ENCODE results near the gene C10orf53. TPM values are rescaled to one million over a fixed set of nuclear protein-coding genes. Genes with fewer than 3 reads are reported as not detected.
"Not testable (repeated sequence)": the region's sequence is repeated elsewhere in the genome, so short reads cannot be mapped to it uniquely, and the experiment has no call there.

C10orf53 gene
- total RNA-seq, 2 experiments from 2014 or later: not detected

DNA sequence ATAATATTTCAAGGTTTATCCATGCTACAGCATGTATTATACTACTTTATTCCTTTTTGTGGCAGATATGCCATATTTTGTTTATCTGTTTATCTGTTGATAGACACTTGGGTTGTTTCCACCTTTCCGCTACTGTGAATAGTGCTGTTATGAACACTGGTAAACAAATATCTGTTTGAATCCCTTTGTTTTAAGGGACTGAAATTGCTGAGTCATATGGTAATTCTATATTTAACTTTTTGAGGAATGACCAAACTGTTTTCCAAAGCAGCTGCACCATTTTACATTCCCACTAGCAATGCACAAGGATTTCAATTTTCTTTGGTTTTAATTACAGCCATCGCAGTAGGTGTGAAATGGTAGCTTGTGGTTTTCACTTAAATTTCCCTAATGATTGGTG lies 3.4 kb downstream of the C10orf53 start:
- CTCF ChIA-PET: no interaction called here

GRCh38 chr10:49686651-49687050 lies 7.2 kb downstream of the C10orf53 start:
- POLR2A ChIA-PET: no interaction called here
- CTCF ChIA-PET: no interaction called here

More for the DNA sequence above, 3.4 kb downstream of the C10orf53 start:
- POLR2A ChIA-PET: no interaction called here

GRCh38 chr10:49688261-49688846 lies 8.9 kb downstream of the C10orf53 start:
- CTCF ChIA-PET: no interaction called here
- POLR2A ChIA-PET: no interaction called here

DNA sequence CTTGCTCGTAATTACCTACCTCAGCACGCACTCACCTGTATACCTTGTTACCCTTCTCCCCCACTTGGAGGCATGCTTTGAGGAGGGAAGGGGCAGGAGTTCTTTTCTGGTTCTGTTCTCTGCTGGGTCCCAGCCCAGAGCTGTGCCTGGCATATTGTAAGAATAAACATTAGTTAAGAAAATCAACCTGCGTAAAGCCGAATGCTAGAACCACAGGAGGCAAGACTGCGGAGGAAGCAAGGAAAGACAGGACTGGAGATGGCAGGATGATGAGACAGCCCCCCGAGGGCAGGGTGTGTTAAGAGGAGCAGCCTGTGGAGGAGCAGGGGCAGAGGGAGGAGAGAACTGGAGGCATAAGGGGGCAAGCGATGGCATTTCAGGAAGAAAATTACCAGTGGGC lies 9.5 kb downstream of the C10orf53 start:
- ChIA-PET CTCF (no interaction called here), POLR2A (no interaction called here)

- POLR2A ChIA-PET: no interaction called here
- CTCF ChIA-PET: no interaction called here
These were observed 10.5 kb downstream of the C10orf53 start for GRCh38 chr10:49689882-49690510.

DNA sequence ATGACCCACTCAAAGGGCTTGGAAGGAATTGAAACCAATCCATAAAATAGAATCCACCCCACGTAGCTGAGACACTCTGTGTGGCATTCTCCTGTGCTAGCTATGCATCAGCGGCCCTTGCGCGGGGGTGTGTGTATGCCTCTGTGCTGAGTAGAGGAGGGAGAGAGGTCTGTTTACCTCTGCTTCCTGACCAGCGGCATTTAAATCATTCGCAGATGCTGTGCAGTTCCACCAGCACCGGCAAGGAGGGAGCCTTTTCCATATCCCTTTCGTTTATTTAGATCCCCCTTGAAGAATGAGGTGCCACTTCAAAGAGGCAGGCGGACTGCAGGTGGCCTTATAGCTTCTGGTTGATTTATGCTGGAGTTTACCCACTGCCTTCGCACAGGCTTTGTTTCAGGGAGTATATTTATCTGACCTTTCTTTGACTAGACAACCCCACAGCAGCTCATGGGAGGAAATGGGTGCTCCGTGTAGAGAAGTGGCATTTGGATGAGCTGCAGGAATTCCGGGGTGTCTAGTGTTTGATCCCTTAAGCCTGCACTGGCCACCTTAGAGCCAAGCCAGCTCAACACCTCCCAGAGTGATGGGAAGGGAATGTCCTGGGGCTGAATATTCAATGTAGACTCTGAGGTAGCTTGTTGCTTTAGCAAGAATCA lies 11.4 kb downstream of the C10orf53 start:
- POLR2A ChIA-PET: no interaction called here
- CTCF ChIA-PET: no interaction called here

DNA sequence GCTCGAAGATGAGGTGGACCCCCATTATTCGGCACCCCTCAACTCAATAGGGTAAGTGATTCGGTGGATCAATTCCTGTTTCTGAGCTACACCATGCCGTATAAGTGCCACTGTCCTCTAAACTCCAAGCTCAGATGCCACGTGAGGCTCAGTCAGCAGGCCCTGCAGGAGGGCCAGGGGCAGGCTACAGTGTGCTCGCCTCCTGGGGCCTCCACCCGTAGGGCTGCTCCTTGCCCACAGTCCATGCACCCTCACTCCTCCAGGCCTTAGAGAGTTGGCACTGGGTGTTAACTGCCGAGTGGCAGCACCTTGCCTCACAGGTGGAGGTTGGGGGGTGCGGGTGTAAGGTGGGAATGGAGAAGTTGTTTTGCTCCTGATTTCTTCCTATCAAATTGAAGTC lies 12.1 kb downstream of the C10orf53 start:
- CTCF ChIA-PET: no interaction called here
- POLR2A ChIA-PET: no interaction called here

GRCh38 chr10:49694466-49694865 lies 15.0 kb downstream of the C10orf53 start:
- CTCF ChIA-PET: no interaction called here

GRCh38 chr10:49696311-49696710 lies 16.9 kb downstream of the C10orf53 start:
- ChIA-PET POLR2A (no interaction called here), CTCF (no interaction called here)

More at GRCh38 chr10:49694466-49694865, 15.0 kb downstream of the C10orf53 start:
- POLR2A ChIA-PET: no interaction called here

DNA sequence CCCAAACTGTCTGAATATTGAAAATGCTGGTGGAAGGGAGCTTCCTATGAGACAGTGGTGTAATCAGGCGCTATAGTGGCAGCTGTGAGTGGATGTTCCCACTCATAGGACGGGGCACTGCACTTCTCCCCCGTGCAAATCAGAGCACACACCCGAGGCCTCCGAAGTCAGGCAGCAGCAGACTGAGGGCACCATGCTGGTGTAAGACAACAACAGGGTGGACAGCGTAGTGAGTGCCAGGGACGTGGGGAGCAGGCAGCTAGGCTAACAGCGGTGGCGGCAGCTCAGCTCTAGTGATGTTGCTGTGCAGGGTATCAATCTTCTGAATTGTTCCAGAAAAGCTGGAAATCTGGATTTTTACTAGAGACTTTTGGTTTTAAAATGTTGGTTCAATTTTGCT lies 19.2 kb downstream of the C10orf53 start:
- POLR2A ChIA-PET: no interaction called here
- CTCF ChIA-PET: no interaction called here

DNA sequence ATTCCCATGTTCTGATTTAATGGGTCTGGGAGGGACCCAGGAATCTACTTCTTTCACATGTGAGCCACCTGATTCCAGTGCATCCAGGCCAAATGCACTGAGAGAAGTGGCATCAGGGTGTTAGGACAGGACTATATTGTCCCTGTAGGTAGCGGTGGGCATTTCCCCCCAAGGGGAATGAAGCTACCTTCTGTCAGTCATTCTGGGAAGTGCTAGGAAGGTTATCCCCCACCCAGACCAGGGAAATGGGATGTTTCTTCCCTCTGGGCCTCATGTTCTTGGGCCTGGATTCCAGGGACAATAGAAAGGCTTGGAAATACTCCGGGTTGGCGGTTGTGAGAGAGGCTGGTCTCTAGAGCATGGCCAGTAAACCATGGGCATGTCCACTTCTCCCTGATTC lies 20.8 kb downstream of the C10orf53 start:
- CTCF ChIA-PET: no interaction called here
- POLR2A ChIA-PET: no interaction called here

GRCh38 chr10:49700997-49701396 lies 21.5 kb downstream of the C10orf53 start:
- CTCF ChIA-PET: no interaction called here
- POLR2A ChIA-PET: no interaction called here

GRCh38 chr10:49707585-49707984 lies 28.1 kb downstream of the C10orf53 start:
- POLR2A ChIA-PET: no interaction called here
- CTCF ChIA-PET: no interaction called here

DNA sequence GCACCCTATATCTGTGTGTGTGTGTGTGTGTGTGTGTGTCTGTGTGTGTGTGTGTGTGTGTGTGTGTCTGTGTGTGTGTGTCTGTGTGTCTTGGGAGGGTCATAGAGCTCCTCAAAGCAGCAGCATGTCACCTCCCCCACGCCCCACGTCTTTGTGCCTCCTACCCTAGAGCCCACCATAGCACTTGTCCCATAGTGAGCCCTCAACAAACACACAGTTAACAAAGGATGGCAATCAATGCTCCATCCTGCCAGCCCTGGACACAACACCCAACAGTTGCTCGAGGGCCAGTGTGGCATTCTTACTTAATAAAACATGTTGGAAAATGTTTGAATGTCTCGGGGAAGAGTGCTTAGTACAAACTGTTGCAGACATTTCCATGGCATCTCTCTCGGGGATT lies 30.5 kb downstream of the C10orf53 start:
- POLR2A ChIA-PET: no interaction called here
- CTCF ChIA-PET: no interaction called here

GRCh38 chr10:49710966-49711365 lies 31.5 kb downstream of the C10orf53 start:
- POLR2A ChIA-PET: no interaction called here
- CTCF ChIA-PET: no interaction called here

- ChIA-PET CTCF (no interaction called here), POLR2A (no interaction called here)
These were observed 32.0 kb downstream of the C10orf53 start for GRCh38 chr10:49711481-49711880.

GRCh38 chr10:49713266-49713665 lies 33.8 kb downstream of the C10orf53 start:
- ChIA-PET POLR2A (no interaction called here), CTCF (no interaction called here)

DNA sequence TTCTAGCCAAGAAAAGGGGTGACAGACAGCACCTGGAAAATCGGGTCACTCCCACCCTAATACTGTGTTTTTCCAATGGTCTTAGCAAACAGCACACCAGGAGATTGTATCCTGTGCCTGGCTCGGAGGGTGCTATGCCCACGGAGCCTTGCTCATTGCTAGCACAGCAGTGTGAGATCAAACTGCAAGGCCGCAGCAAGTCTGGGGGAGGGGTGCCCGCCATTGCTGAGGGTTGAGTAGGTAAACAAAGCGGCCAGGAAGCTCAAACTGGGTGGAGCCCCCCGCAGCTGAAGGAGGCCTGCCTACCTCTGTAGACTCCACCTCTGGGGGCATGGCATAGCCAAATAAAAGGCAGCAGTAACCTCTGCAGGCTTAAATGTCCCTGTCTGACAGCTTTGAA lies 35.7 kb downstream of the C10orf53 start:
- POLR2A ChIA-PET, CTCF ChIA-PET: not testable (repeated sequence)

DNA sequence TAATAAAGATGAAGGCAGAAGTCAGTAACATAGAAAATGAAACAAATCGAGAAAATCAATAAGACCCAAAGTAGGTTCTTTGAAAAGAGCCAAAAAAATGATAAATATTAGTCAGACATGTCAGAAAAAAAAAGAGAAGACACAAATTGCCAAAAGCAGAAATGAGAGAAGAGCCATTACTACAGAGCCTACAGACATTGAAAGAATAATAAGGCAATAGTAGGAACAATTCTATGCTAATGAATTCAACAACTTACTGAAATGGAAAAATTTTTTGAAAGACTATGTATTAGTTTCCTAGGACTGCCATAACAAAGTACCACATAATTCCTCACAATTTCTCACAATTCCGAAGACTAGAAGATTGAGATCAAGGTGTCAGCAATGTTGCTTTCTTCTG lies 47.1 kb downstream of the C10orf53 start:
- CTCF ChIA-PET: no interaction called here
- POLR2A ChIA-PET: no interaction called here

GRCh38 chr10:49733866-49734265 lies 54.4 kb downstream of the C10orf53 start:
- CTCF ChIA-PET: no interaction called here
- POLR2A ChIA-PET: no interaction called here

- CTCF ChIA-PET: no interaction called here
- POLR2A ChIA-PET: no interaction called here
These were observed 55.2 kb downstream of the C10orf53 start for GRCh38 chr10:49734676-49735075.

- ChIA-PET POLR2A (no interaction called here), CTCF (no interaction called here)
These were observed 55.7 kb downstream of the C10orf53 start for GRCh38 chr10:49735161-49735560.
